SKM-1 (cell line): ENCODE results near the gene SPRY4.
"Not testable (repeated sequence)": the region's sequence is repeated elsewhere in the genome, so short reads cannot be mapped to it uniquely, and the experiment has no call there.

ENCODE experiments used
- DNase-seq: peaks from one replicate; lab custom pipeline; 2025; ENCODE audit not compliant: unreplicated experiment; lab: John Stamatoyannopoulos, UW

The SPRY4 gene

GRCh38 chr5:142295960-142296860, 28.6 kb downstream of the SPRY4 start:
- no peak for DNase-seq

- DNase-seq, result no peak
These were observed 29.6 kb downstream of the SPRY4 start for GRCh38 chr5:142295084-142295758.

- no peak for DNase-seq
These were observed 31.3 kb downstream of the SPRY4 start for GRCh38 chr5:142293486-142293885.

GRCh38 chr5:142292808-142293207, 32.0 kb downstream of the SPRY4 start:
- no peak for DNase-seq

GRCh38 chr5:142292249-142292648, 32.6 kb downstream of the SPRY4 start:
- no peak for DNase-seq

- DNase-seq, result no peak
These were observed 34.1 kb downstream of the SPRY4 start for GRCh38 chr5:142290577-142291299.

- DNase-seq, result no peak
These were observed 34.9 kb downstream of the SPRY4 start for GRCh38 chr5:142289708-142290576.

GRCh38 chr5:142287973-142288313, 36.9 kb downstream of the SPRY4 start:
- DNase-seq, result no peak

GRCh38 chr5:142287096-142287972, 37.5 kb downstream of the SPRY4 start:
- DNase-seq, result no peak

- DNase-seq, result no peak
These were observed 38.7 kb downstream of the SPRY4 start for GRCh38 chr5:142286111-142286510.

- DNase-seq, result no peak
These were observed 41.5 kb downstream of the SPRY4 start for GRCh38 chr5:142283304-142283703.

GRCh38 chr5:142281966-142282365, 42.9 kb downstream of the SPRY4 start:
- DNase-seq, result no peak

- DNase-seq, result no peak
These were observed 43.8 kb downstream of the SPRY4 start for GRCh38 chr5:142281008-142281367.

GRCh38 chr5:142280066-142281007, 44.5 kb downstream of the SPRY4 start:
- DNase-seq, result no peak

- DNase-seq, result no peak
These were observed 46.2 kb downstream of the SPRY4 start for GRCh38 chr5:142278627-142279026.

GRCh38 chr5:142277796-142278195, 47.0 kb downstream of the SPRY4 start:
- no peak for DNase-seq

- no peak for DNase-seq
These were observed 48.3 kb downstream of the SPRY4 start for GRCh38 chr5:142276517-142276916.

- no peak for DNase-seq
These were observed 49.3 kb downstream of the SPRY4 start for GRCh38 chr5:142275496-142275895.

- not testable (repeated sequence) for DNase-seq
These were observed 52.2 kb downstream of the SPRY4 start for GRCh38 chr5:142272596-142272995.
